SK-N-SH treated with all-trans-retinoic acid at 6 μM for 48 hours (cell line): ENCODE data around the gene ALG8.

ENCODE experiments used
- ATAC-seq: fragments of 200-7000 bp; cut with Tn5 transposase; 3 replicates; pipeline ENCODE4 v1.9.1; 2020; ENCODE audit warnings: mild to moderate bottlenecking, moderate library complexity
- ARNTL ChIP-seq: fragments of 450-650 bp; formaldehyde crosslinking; IDR thresholded peaks from 2 replicates; pipeline ENCODE4 v1.5.0; 2020; ENCODE audit warnings: low read depth, mild to moderate bottlenecking, moderate library complexity, borderline replicate concordance
- BACH2 ChIP-seq: fragments of 250-450 bp; sonication (Bioruptor Pico); IDR thresholded peaks from 2 replicates; pipeline ENCODE4 v1.9.0; 2021; ENCODE audit warnings: mild to moderate bottlenecking, borderline replicate concordance
- CREB5 ChIP-seq: fragments of 250-450 bp; sonication (Bioruptor Pico); IDR thresholded peaks from 2 replicates; pipeline ENCODE4 v1.5.1; 2020; ENCODE audit warnings: low read depth, mild to moderate bottlenecking, moderate library complexity
- CSDC2 ChIP-seq: fragments of 250-450 bp; sonication (Bioruptor Pico); IDR thresholded peaks from 2 replicates; pipeline ENCODE4 v1.5.0; 2020; ENCODE audit warnings: mild to moderate bottlenecking, moderate library complexity
- CSRNP3 ChIP-seq: fragments of 250-450 bp; sonication (Bioruptor Pico); IDR thresholded peaks from 2 replicates; pipeline ENCODE4 v1.5.1; 2021; ENCODE audit warnings: mild to moderate bottlenecking, moderate library complexity
- ESRRG ChIP-seq: fragments of 250-450 bp; sonication (Bioruptor Pico); IDR thresholded peaks from 2 replicates; pipeline ENCODE4 v1.6.1; 2021; ENCODE audit warnings: mild to moderate bottlenecking
- GLIS3 ChIP-seq: fragments of 250-450 bp; sonication (Bioruptor Pico); IDR thresholded peaks from 2 replicates; pipeline ENCODE4 v1.5.0; 2020; ENCODE audit warnings: mild to moderate bottlenecking, moderate library complexity
- ISL1 ChIP-seq: fragments of 250-450 bp; sonication (Bioruptor Pico); IDR thresholded peaks from 2 replicates; pipeline ENCODE4 v2.1.2; 2022; ENCODE audit warnings: mild to moderate bottlenecking, moderate library complexity
- OSR1 ChIP-seq: fragments of 250-450 bp; sonication (Bioruptor Pico); IDR thresholded peaks from 2 replicates; pipeline ENCODE4 v1.8.0; 2022; ENCODE audit warnings: moderate library complexity, mild to moderate bottlenecking, inconsistent platforms
- PATZ1 ChIP-seq: fragments of 250-450 bp; sonication (Bioruptor Pico); IDR thresholded peaks from 2 replicates; pipeline ENCODE4 v1.8.0; 2020; ENCODE audit warnings: mild to moderate bottlenecking, moderate library complexity, borderline replicate concordance
- PPARA ChIP-seq: fragments of 250-450 bp; sonication (Bioruptor Pico); IDR thresholded peaks from 2 replicates; pipeline ENCODE4 v1.5.0; 2020; ENCODE audit warnings: mild to moderate bottlenecking, borderline replicate concordance
- RARB ChIP-seq: fragments of 250-450 bp; sonication (Bioruptor Pico); IDR thresholded peaks from 2 replicates; pipeline ENCODE4 v1.8.0; 2021; ENCODE audit warnings: mild to moderate bottlenecking, moderate library complexity
- SNAI2 ChIP-seq: fragments of 250-450 bp; sonication (Bioruptor Pico); IDR thresholded peaks from 2 replicates; pipeline ENCODE4 v1.5.0; 2020; ENCODE audit warnings: mild to moderate bottlenecking, moderate library complexity
- TCF4 ChIP-seq: fragments of 250-450 bp; sonication (Bioruptor Pico); IDR thresholded peaks from 2 replicates; pipeline ENCODE4 v1.8.0; 2021; ENCODE audit warnings: mild to moderate bottlenecking, moderate library complexity, borderline replicate concordance
- TOX ChIP-seq: fragments of 250-450 bp; sonication (Bioruptor Pico); IDR thresholded peaks from 2 replicates; pipeline ENCODE4 v1.8.0; 2021; ENCODE audit warnings: mild to moderate bottlenecking, moderate library complexity, borderline replicate concordance
- ZC3H10 ChIP-seq: fragments of 250-450 bp; sonication (Bioruptor Pico); IDR thresholded peaks from 2 replicates; pipeline ENCODE4 v1.5.1; 2021; ENCODE audit warnings: mild to moderate bottlenecking, moderate library complexity
- ZFP3 ChIP-seq: fragments of 250-450 bp; sonication (Bioruptor Pico); IDR thresholded peaks from 2 replicates; pipeline ENCODE4 v1.5.0; 2020; ENCODE audit warnings: mild to moderate bottlenecking, moderate library complexity
- ZFP30 ChIP-seq: fragments of 450-650 bp; formaldehyde crosslinking; IDR thresholded peaks from 2 replicates; pipeline ENCODE4 v1.5.0; 2022; ENCODE audit warnings: mild to moderate bottlenecking, moderate library complexity
- ZNF565 ChIP-seq: fragments of 450-650 bp; formaldehyde crosslinking; conservative IDR thresholded peaks from 2 replicates; pipeline ENCODE4 v1.5.0; 2020; ENCODE audit warnings: low read depth, mild to moderate bottlenecking, moderate library complexity
- ZNF70 ChIP-seq: fragments of 450-650 bp; formaldehyde crosslinking; IDR thresholded peaks from 2 replicates; pipeline ENCODE4 v1.5.0; 2020; ENCODE audit warnings: mild to moderate bottlenecking, moderate library complexity
- ZNF8 ChIP-seq: fragments of 450-650 bp; formaldehyde crosslinking; IDR thresholded peaks from 2 replicates; pipeline ENCODE4 v1.5.0; 2020; ENCODE audit warnings: mild to moderate bottlenecking, moderate library complexity
- TF ChIP-seq, protein P1 (sequence below): fragments of 250-450 bp; sonication (Bioruptor Pico); IDR thresholded peaks from 2 replicates; pipeline ENCODE4 v1.8.0; 2021; ENCODE audit warnings: low read depth, mild to moderate bottlenecking, moderate library complexity, borderline replicate concordance
- TF ChIP-seq, protein P2 (sequence below): fragments of 250-450 bp; sonication (Bioruptor Pico); IDR thresholded peaks from 2 replicates; pipeline ENCODE4 v1.5.0; 2020; ENCODE audit warnings: mild to moderate bottlenecking, moderate library complexity

The ALG8 gene

DNA sequence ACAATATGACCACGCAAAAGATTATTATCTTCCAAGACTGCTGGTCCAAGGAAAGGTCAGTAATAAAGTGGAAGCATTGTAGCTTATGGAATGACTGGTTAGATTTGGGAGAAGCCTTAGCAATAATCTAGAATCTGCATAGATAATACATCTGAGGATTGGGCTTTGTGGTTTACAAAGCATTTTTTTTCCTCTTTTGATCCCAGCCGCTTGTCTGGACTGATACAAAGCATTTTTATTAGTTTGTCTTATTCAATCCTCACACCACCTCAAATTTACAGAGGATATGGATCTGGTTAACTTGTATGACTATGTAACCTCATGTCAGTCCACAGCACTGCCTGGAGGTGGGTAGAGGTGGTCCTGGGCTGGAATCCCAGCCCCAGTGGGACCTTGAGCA is 76.8 kb downstream of the ALG8 start:
- ATAC-seq, result no peak
- TF ChIP-seq TCF4 (CRISPR knock-in tag) (no peak), ZC3H10 (no peak), ARNTL (CRISPR knock-in tag) (no peak), OSR1 (CRISPR knock-in tag) (no peak), TOX (CRISPR knock-in tag) (no peak), ESRRG (CRISPR knock-in tag) (no peak), GLIS3 (no peak), ISL1 (CRISPR knock-in tag) (no peak), PPARA (CRISPR knock-in tag) (no peak), SNAI2 (CRISPR knock-in tag) (no peak), ZNF70 (no peak), BACH2 (CRISPR knock-in tag) (no peak), CREB5 (CRISPR knock-in tag) (no peak), CSDC2 (CRISPR knock-in tag) (no peak), ZNF8 (CRISPR knock-in tag) (no peak), CSRNP3 (no peak), ZNF565 (CRISPR knock-in tag) (no peak), RARB (CRISPR knock-in tag) (no peak), PATZ1 (CRISPR knock-in tag) (no peak)
- TF ChIP-seq, protein P1, sequence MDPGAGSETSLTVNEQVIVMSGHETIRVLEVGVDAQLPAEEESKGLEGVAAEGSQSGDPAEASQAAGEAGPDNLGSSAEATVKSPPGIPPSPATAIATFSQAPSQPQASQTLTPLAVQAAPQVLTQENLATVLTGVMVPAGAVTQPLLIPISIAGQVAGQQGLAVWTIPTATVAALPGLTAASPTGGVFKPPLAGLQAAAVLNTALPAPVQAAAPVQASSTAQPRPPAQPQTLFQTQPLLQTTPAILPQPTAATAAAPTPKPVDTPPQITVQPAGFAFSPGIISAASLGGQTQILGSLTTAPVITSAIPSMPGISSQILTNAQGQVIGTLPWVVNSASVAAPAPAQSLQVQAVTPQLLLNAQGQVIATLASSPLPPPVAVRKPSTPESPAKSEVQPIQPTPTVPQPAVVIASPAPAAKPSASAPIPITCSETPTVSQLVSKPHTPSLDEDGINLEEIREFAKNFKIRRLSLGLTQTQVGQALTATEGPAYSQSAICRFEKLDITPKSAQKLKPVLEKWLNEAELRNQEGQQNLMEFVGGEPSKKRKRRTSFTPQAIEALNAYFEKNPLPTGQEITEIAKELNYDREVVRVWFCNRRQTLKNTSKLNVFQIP (CRISPR knock-in tag), result no peak
- TF ChIP-seq, all 23 proteins: peak for 0

DNA sequence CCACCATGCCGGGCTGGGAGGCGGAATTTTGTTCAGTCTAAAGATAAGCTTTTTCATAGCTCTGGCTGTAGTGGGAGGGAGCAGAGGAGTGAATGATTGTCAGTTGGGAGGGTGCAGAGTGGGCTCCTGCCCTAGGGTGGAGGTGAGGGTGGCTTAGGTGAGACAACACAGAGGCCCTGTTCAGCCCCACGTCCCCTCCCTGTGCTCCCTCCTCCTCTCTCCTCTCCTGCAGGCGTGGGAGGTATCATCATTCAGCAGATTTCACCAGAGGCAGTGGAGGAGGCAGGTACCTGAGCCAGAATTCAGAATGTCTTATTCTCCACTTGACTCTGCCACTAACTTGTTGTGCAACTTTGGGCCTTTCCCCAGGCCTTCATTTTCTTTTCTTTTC is 77.5 kb downstream of the ALG8 start:
- TF ChIP-seq ZNF565 (CRISPR knock-in tag) (no peak), ZFP3 (no peak)
- no peak for ATAC-seq

DNA sequence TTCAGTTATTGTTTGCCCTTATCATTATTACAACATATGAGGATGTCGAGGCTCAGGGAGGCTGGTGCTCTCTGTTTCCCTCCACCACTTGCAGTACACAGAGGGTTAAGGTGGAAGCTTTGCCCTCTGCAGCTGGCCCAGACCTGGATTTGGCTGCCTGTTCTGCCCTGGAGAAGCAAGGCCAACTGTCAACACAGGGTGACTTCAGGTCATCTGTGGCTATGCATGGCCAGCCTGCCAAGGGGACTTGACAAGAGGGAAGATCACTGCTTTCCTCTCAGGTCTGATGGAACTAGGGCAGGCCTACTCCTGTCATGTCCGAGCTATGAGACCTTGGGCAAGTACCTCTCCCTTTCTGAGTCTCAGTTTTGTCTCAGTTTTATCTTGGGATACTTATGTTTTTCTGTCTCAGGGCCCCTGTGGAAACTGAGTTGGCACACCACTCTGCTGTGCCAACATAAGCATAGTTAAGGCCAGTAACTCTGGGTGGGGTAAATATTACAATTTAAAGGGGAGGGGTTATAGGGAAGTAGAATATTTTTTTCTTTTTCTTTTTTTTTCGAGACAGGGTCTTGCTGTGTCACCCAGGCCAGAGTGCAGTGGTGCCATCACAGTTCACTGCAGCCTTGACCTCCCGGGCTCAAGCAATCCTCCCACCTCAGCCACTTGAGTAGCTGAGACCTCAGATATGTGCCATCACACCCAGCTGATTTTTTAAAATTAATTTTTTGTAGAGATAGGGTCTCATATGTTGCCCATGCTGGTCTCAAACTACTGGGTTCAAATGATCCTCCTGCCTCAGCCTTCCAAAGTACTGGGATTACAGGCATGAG is 78.1 kb downstream of the ALG8 start:
- TF ChIP-seq OSR1 (CRISPR knock-in tag), result no peak
- TF ChIP-seq RARB (CRISPR knock-in tag), result no peak
- TF ChIP-seq GLIS3, result no peak
- TF ChIP-seq ISL1 (CRISPR knock-in tag), result no peak
- no peak for TF ChIP-seq ZFP30
- no peak; the same call in 1 of the 3 replicates for ATAC-seq

DNA sequence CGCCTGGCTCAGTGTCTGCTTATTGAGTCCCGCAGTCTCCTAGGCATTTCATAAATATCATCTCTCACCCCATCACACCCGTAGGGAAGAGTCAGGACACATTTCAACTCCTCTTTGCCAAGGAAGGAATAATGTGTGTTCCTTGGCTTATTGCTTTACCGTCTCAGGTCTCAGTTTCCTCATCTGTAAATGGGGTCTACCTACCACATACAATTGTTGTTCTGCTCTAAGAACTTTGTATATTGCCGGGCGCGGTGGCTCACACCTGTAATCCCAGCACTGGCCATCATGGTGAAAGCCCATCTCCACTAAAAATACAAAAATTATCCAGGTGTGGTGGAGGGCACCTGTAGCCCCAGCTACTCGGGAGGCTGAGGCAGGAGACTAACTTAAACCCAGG is 78.9 kb downstream of the ALG8 start:
- ATAC-seq, result no peak
- TF ChIP-seq, protein P1 (CRISPR knock-in tag), result no peak
- TF ChIP-seq OSR1 (CRISPR knock-in tag), result no peak
- no peak for TF ChIP-seq ARNTL (CRISPR knock-in tag)
- no peak for TF ChIP-seq SNAI2 (CRISPR knock-in tag)
- no peak for TF ChIP-seq TCF4 (CRISPR knock-in tag)
- no peak for TF ChIP-seq TOX (CRISPR knock-in tag)
- no peak for TF ChIP-seq ZFP30
- TF ChIP-seq RARB (CRISPR knock-in tag), result no peak
- TF ChIP-seq BACH2 (CRISPR knock-in tag), result no peak
- no peak for TF ChIP-seq ISL1 (CRISPR knock-in tag)
- TF ChIP-seq ESRRG (CRISPR knock-in tag), result no peak
- no peak for TF ChIP-seq CSDC2 (CRISPR knock-in tag)
- TF ChIP-seq, protein P2, sequence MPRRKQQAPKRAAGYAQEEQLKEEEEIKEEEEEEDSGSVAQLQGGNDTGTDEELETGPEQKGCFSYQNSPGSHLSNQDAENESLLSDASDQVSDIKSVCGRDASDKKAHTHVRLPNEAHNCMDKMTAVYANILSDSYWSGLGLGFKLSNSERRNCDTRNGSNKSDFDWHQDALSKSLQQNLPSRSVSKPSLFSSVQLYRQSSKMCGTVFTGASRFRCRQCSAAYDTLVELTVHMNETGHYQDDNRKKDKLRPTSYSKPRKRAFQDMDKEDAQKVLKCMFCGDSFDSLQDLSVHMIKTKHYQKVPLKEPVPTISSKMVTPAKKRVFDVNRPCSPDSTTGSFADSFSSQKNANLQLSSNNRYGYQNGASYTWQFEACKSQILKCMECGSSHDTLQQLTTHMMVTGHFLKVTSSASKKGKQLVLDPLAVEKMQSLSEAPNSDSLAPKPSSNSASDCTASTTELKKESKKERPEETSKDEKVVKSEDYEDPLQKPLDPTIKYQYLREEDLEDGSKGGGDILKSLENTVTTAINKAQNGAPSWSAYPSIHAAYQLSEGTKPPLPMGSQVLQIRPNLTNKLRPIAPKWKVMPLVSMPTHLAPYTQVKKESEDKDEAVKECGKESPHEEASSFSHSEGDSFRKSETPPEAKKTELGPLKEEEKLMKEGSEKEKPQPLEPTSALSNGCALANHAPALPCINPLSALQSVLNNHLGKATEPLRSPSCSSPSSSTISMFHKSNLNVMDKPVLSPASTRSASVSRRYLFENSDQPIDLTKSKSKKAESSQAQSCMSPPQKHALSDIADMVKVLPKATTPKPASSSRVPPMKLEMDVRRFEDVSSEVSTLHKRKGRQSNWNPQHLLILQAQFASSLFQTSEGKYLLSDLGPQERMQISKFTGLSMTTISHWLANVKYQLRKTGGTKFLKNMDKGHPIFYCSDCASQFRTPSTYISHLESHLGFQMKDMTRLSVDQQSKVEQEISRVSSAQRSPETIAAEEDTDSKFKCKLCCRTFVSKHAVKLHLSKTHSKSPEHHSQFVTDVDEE (CRISPR knock-in tag), result no peak
- TF ChIP-seq ZFP3, result no peak
- no peak for TF ChIP-seq ZNF8 (CRISPR knock-in tag)
